Measurements from ENCODE around the gene ERC2. TPM values are rescaled to one million over a fixed set of nuclear protein-coding genes. Genes with fewer than 3 reads are reported as not detected.

Gene ERC2
- total RNA-seq, 1 donor from 2014 or later = 0.65 TPM

- DNase-seq (ENCODE audit: low spot score) = no peak
- peaks cover 17% of the 10 kb centered on the region for H3K4me1 Mint-ChIP-seq (ENCODE audit: low read depth)
- TF ChIP-seq CTCF (IDR thresholded peaks at IDR 0.05) = no peak
- H3K36me3 Mint-ChIP-seq (ENCODE audit: low read depth) = no peaks in the 10 kb centered on the region
- no peaks in the 10 kb centered on the region for H3K9me3 Mint-ChIP-seq (ENCODE audit: low read depth)
- no peak overlapping the region for H3K4me3 Mint-ChIP-seq (ENCODE audit: unreplicated experiment)
- H3K27me3 Mint-ChIP-seq (ENCODE audit: low read depth) = peaks cover 2% of the 10 kb centered on the region
- H3K27ac Mint-ChIP-seq (ENCODE audit: unreplicated experiment) = no peak overlapping the region
Observed at GRCh38 chr3:55519019-55519418, 949.2 kb downstream of the ERC2 start.

- H3K27me3 Mint-ChIP-seq (ENCODE audit: low read depth) = peaks cover 2% of the 10 kb centered on the region
- no peaks in the 10 kb centered on the region for H3K9me3 Mint-ChIP-seq (ENCODE audit: low read depth)
- no peak overlapping the region for H3K27ac Mint-ChIP-seq (ENCODE audit: unreplicated experiment)
- no peak overlapping the region for H3K4me3 Mint-ChIP-seq (ENCODE audit: unreplicated experiment)
- H3K4me1 Mint-ChIP-seq (ENCODE audit: low read depth) = peaks cover 16% of the 10 kb centered on the region
- peak; percentile 29 for TF ChIP-seq CTCF (IDR thresholded peaks at IDR 0.05)
- DNase-seq (ENCODE audit: low spot score) = no peak
- H3K36me3 Mint-ChIP-seq (ENCODE audit: low read depth) = no peaks in the 10 kb centered on the region
Observed at GRCh38 chr3:55518451-55518850, 949.8 kb downstream of the ERC2 start.

GRCh38 chr3:55516392-55517030 lies 951.8 kb downstream of the ERC2 start:
- TF ChIP-seq CTCF (IDR thresholded peaks at IDR 0.05) = no peak
- Mint-ChIP-seq H3K4me1 (ENCODE audit: low read depth) (peaks cover 34% of the 10 kb centered on the region), H3K9me3 (ENCODE audit: low read depth) (no peaks in the 10 kb centered on the region)

GRCh38 chr3:55515550-55516246 lies 952.6 kb downstream of the ERC2 start:
- Mint-ChIP-seq H3K36me3 (ENCODE audit: low read depth) (no peaks in the 10 kb centered on the region), H3K9me3 (ENCODE audit: low read depth) (no peaks in the 10 kb centered on the region), H3K4me3 (ENCODE audit: unreplicated experiment) (no peak overlapping the region), H3K27ac (ENCODE audit: unreplicated experiment) (no peak overlapping the region), H3K27me3 (ENCODE audit: low read depth) (peaks cover 2% of the 10 kb centered on the region), H3K4me1 (ENCODE audit: low read depth) (peaks cover 34% of the 10 kb centered on the region)
- TF ChIP-seq CTCF (IDR thresholded peaks at IDR 0.05) = no peak
- no peak for DNase-seq (ENCODE audit: low spot score)

More at GRCh38 chr3:55516392-55517030, 951.8 kb downstream of the ERC2 start:
- H3K27ac Mint-ChIP-seq (ENCODE audit: unreplicated experiment) = no peak overlapping the region
- no peak overlapping the region for H3K4me3 Mint-ChIP-seq (ENCODE audit: unreplicated experiment)
- H3K36me3 Mint-ChIP-seq (ENCODE audit: low read depth) = no peaks in the 10 kb centered on the region
- DNase-seq (ENCODE audit: low spot score) = no peak
- peaks cover 2% of the 10 kb centered on the region for H3K27me3 Mint-ChIP-seq (ENCODE audit: low read depth)

- Mint-ChIP-seq H3K4me3 (ENCODE audit: unreplicated experiment) (no peak overlapping the region), H3K36me3 (ENCODE audit: low read depth) (no peaks in the 10 kb centered on the region), H3K9me3 (ENCODE audit: low read depth) (no peaks in the 10 kb centered on the region), H3K4me1 (ENCODE audit: low read depth) (peaks cover 34% of the 10 kb centered on the region), H3K27ac (ENCODE audit: unreplicated experiment) (no peak overlapping the region), H3K27me3 (ENCODE audit: low read depth) (peaks cover 2% of the 10 kb centered on the region)
- TF ChIP-seq CTCF (IDR thresholded peaks at IDR 0.05) = no peak
- DNase-seq (ENCODE audit: low spot score) = no peak
Observed at GRCh38 chr3:55514962-55515361, 953.3 kb downstream of the ERC2 start.

All from chondrocyte (in vitro differentiated cells).